SU-DHL-6 (cell line): ENCODE results near the gene PPHLN1.

Experiments
- H2AFZ ChIP-seq: fragments of 200-600 bp; sonication (generic); 2 replicates; pipeline ENCODE4 v1.6.1; 2014; ENCODE audit warnings: low read depth, mild to moderate bottlenecking, moderate library complexity, mixed read lengths, antibody characterized with exemption, low read length; ENCODE audit not compliant: severe bottlenecking
- H3F3A ChIP-seq: fragments of 200-600 bp; shearing (Covaris generic); 2 replicates; pipeline ENCODE4 v1.6.0; 2016; ENCODE audit warnings: antibody characterized with exemption, mild to moderate bottlenecking; ENCODE audit not compliant: insufficient read depth
- H3K27ac ChIP-seq: fragments of 200-600 bp; sonication (generic); 2 replicates; pipeline ENCODE4 v1.5.1; 2016; ENCODE audit warnings: low read depth, mild to moderate bottlenecking, low read length, moderate library complexity, mixed read lengths
- H3K27me3 ChIP-seq: fragments of 200-600 bp; sonication (generic), shearing (Covaris generic); 2 replicates; pipeline ENCODE4 v1.6.0; 2014; ENCODE audit warnings: mild to moderate bottlenecking, low read length
- H3K36me3 ChIP-seq: fragments of 200-600 bp; sonication (generic); 2 replicates; pipeline ENCODE4 v1.6.1; 2014; ENCODE audit warnings: mild to moderate bottlenecking, low read length, mixed read lengths
- H3K4me2 ChIP-seq: fragments of 300-600, 200-600 bp; shearing (Covaris generic), sonication (generic); 2 replicates; pipeline ENCODE4 v1.6.0; 2014; ENCODE audit warnings: low read length, low read depth, mild to moderate bottlenecking; ENCODE audit not compliant: poor library complexity, severe bottlenecking
- H3K4me3 ChIP-seq: fragments of 200-600 bp; sonication (generic); 2 replicates; pipeline ENCODE4 v1.5.1; 2014; ENCODE audit warnings: antibody characterized with exemption, low read length, mild to moderate bottlenecking, mixed read lengths; ENCODE audit not compliant: insufficient read depth, poor library complexity, severe bottlenecking
- H3K79me2 ChIP-seq: fragments of 200-600 bp; sonication (generic); 2 replicates; pipeline ENCODE4 v1.6.1; 2014; ENCODE audit warnings: mild to moderate bottlenecking, low read length, moderate library complexity; ENCODE audit not compliant: insufficient read depth
- H3K9ac ChIP-seq: fragments of 200-600 bp; sonication (generic); 2 replicates; pipeline ENCODE4 v1.7.0; 2014; ENCODE audit warnings: mild to moderate bottlenecking, low read length
- H3K9me2 ChIP-seq: fragments of 200-600 bp; sonication (generic); replicated peaks from 2 replicates; pipeline ENCODE4 v1.6.1; 2014; ENCODE audit warnings: low read length; ENCODE audit not compliant: insufficient read depth
- H3K9me3 ChIP-seq: fragments of 200-600 bp; sonication (generic); 2 replicates; pipeline ENCODE4 v1.6.1; 2014; ENCODE audit warnings: low read length, mixed read lengths; ENCODE audit not compliant: insufficient read depth
- H4K20me1 ChIP-seq: fragments of 200-600 bp; sonication (generic); 2 replicates; pipeline ENCODE4 v1.6.1; 2014; ENCODE audit warnings: low read depth, mild to moderate bottlenecking, antibody characterized with exemption, low read length, moderate library complexity, mixed read lengths
- CTCF ChIP-seq: fragments of 200-600 bp; sonication (generic); IDR thresholded peaks from one replicate; pipeline ENCODE4 v1.5.1; 2017; ENCODE audit warnings: antibody characterized with exemption, mild to moderate bottlenecking, low read length, moderate library complexity; ENCODE audit not compliant: insufficient read depth, poor library complexity, severe bottlenecking
- EZH2phosphoT487 ChIP-seq: fragments of 200-600 bp; sonication (generic), shearing (Covaris generic); conservative IDR thresholded peaks from 2 replicates; pipeline ENCODE4 v1.6.1; 2018; ENCODE audit warnings: mild to moderate bottlenecking, antibody characterized with exemption, low read length, moderate library complexity, mixed read lengths

The PPHLN1 gene

GRCh38 chr12:42402821-42403411 is 76.9 kb downstream of the PPHLN1 start:
- no peaks in the 10 kb centered on the region for H4K20me1 ChIP-seq
- no peaks in the 10 kb centered on the region for H3K9me2 ChIP-seq
- no peak overlapping the region for H3K9ac ChIP-seq
- no peaks in the 10 kb centered on the region for H3K79me2 ChIP-seq
- H3F3A ChIP-seq: no peaks in the 10 kb centered on the region
- H3K4me3 ChIP-seq: no peak overlapping the region
- no peak overlapping the region for H3K27ac ChIP-seq
- TF ChIP-seq EZH2phosphoT487 (no peak), CTCF (no peak)
- H3K9me3 ChIP-seq: no peaks in the 10 kb centered on the region
- H2AFZ ChIP-seq: no peak overlapping the region
- H3K4me2 ChIP-seq: no peak overlapping the region
- H3K36me3 ChIP-seq: peaks cover 23% of the 10 kb centered on the region
- no peaks in the 10 kb centered on the region for H3K27me3 ChIP-seq

- Histone ChIP-seq H3K9me2 (no peaks in the 10 kb centered on the region), H3K27me3 (no peaks in the 10 kb centered on the region), H3K36me3 (peaks cover 9% of the 10 kb centered on the region), H3K9me3 (no peaks in the 10 kb centered on the region), H3K27ac (no peak overlapping the region), H3K9ac (no peak overlapping the region), H4K20me1 (no peaks in the 10 kb centered on the region), H3K79me2 (0 out of 2 replicates have a peak, but pooled peaks cover 1% of the 10 kb centered on the region), H3F3A (no peaks in the 10 kb centered on the region; the same call in 1 of the 2 replicates), H3K4me3 (no peak overlapping the region), H3K4me2 (no peak overlapping the region), H2AFZ (no peak overlapping the region)
- TF ChIP-seq CTCF: no peak
- TF ChIP-seq EZH2phosphoT487: no peak
Measured at GRCh38 chr12:42407306-42407705, 81.3 kb downstream of the PPHLN1 start.

- Histone ChIP-seq H4K20me1 (no peaks in the 10 kb centered on the region), H3K9ac (no peak overlapping the region), H3K9me3 (no peaks in the 10 kb centered on the region), H3K27me3 (no peaks in the 10 kb centered on the region), H3K36me3 (peaks cover 9% of the 10 kb centered on the region), H3K4me3 (no peak overlapping the region), H3F3A (no peaks in the 10 kb centered on the region; the same call in 1 of the 2 replicates), H3K4me2 (no peak overlapping the region), H2AFZ (no peak overlapping the region), H3K9me2 (no peaks in the 10 kb centered on the region), H3K27ac (no peak overlapping the region), H3K79me2 (0 out of 2 replicates have a peak, but pooled peaks cover 4% of the 10 kb centered on the region)
- TF ChIP-seq EZH2phosphoT487 (no peak), CTCF (no peak)
Measured at GRCh38 chr12:42409471-42409870, 83.5 kb downstream of the PPHLN1 start.
